Hepatocyte (in vitro differentiated cells): ENCODE data around the gene TREML1.

Experiments used
- CTCF ChIP-seq: fragments of 200-600 bp; sonication (generic); IDR thresholded peaks from 2 replicates; pipeline ENCODE4 v1.5.1; 2016; ENCODE audit warnings: antibody characterized with exemption, mild to moderate bottlenecking; ENCODE audit not compliant: poor library complexity
- EZH2 ChIP-seq: fragments of 200-600 bp; sonication (generic); IDR thresholded peaks from 2 replicates; pipeline ENCODE4 v1.6.1; 2016; ENCODE audit warnings: antibody characterized with exemption, mild to moderate bottlenecking, borderline replicate concordance
- EZH2phosphoT487 ChIP-seq: fragments of 200-600 bp; sonication (generic); IDR thresholded peaks from one replicate; pipeline ENCODE4 v1.6.1; 2018; ENCODE audit warnings: antibody characterized with exemption, mild to moderate bottlenecking, low read depth, moderate library complexity; ENCODE audit not compliant: unreplicated experiment, severe bottlenecking

- TF ChIP-seq CTCF (no peak), EZH2 (no peak), EZH2phosphoT487 (no peak)
These were observed 23.5 kb upstream of the TREML1 start for GRCh38 chr6:41177695-41178094.
